Esophagus muscularis mucosa (tissue), 4 donors: ENCODE results near the gene CHMP6. TPM values are rescaled to one million over a fixed set of nuclear protein-coding genes. Genes with fewer than 3 reads are reported as not detected.

ENCODE experiments used
- DNase-seq: peaks from one replicate; pipeline ENCODE4 v3.0.0-alpha.2; 2017; ENCODE audit errors: extremely low spot score
- H3K27ac ChIP-seq, 4 donors: fragments of 200-600 bp; sonication (generic); replicated peaks in 1 of 4; 1 replicate in 3 of 4; 2 replicates in 1 of 4; pipeline ENCODE4 v1.5.1; 2016 to 2019; ENCODE audit warnings: mild to moderate bottlenecking in 1 of 4
- H3K27me3 ChIP-seq, 4 donors: fragments of 200-600 bp; sonication (generic); one replicate each; pipeline versions ENCODE4 v1.5.1 to v1.6.0; 2016 to 2019
- H3K36me3 ChIP-seq, 4 donors: fragments of 200-600 bp; sonication (generic); one replicate each; pipeline ENCODE4 v1.5.1; 2016 to 2019
- H3K4me1 ChIP-seq, 4 donors: fragments of 200-600 bp; sonication (generic); one replicate each; pipeline ENCODE4 v1.5.1; 2016 to 2019
- H3K4me3 ChIP-seq, 4 donors: fragments of 200-600 bp; sonication (generic); 1 replicate in 2 of 4; 2 replicates in 2 of 4; pipeline ENCODE4 v1.5.1; 2016 to 2019; ENCODE audit warnings: mild to moderate bottlenecking in 4 of 4, moderate library complexity in 1 of 4
- H3K9me3 ChIP-seq, 4 donors: fragments of 200-600 bp; sonication (generic); 1 replicate in 3 of 4; 2 replicates in 1 of 4; pipeline ENCODE4 v1.5.1; 2016 to 2019
- CTCF ChIP-seq, 3 experiments: fragments of 200-600 bp in 2 of 3; fragments of 450-650 bp in 1 of 3; sonication (generic) in 2 of 3; IDR thresholded peaks; one replicate each; pipeline ENCODE4 v1.5.1; 2017 to 2019; ENCODE audit warnings: antibody characterized with exemption in 3 of 3, mild to moderate bottlenecking in 2 of 3, moderate library complexity in 1 of 3
- EP300 ChIP-seq: sonication (generic); formaldehyde crosslinking; IDR thresholded peaks from one replicate; pipeline ENCODE4 v1.6.1; 2017; ENCODE audit warnings: antibody characterized with exemption
- POLR2A ChIP-seq: fragments of 450-650 bp; IDR thresholded peaks from one replicate; pipeline ENCODE4 v1.6.1; 2017; ENCODE audit warnings: antibody characterized with exemption, moderate library complexity, mild to moderate bottlenecking, low read depth
- POLR2AphosphoS5 ChIP-seq, 2 donors: sonication (generic); formaldehyde crosslinking; IDR thresholded peaks; one replicate each; pipeline ENCODE4 v1.6.1; 2017; ENCODE audit warnings: antibody characterized with exemption in 2 of 2
- WGBS: methylation state at CpG from one replicate; pipeline ENCODE4 v1.1.5; 2018; 5-methylcytosine and 5-hydroxymethylcytosine counted together
- intact Hi-C: fragments of 100-400 bp; cut with DNase I; formaldehyde crosslinking; loops from one replicate; pipeline ENCODE4 v1.15.1; 2023
- total RNA-seq, 4 donors: library from RNA; depleted of rRNA; stranded (reverse); fragments of >200 nt; gene quantifications; one replicate each; pipeline versions ENCODE4 v1.1.0 to v1.2.1, GENCODE V29; 2016

Gene CHMP6
- total RNA-seq, 4 donors from 2014 or later, result 17.6 to 29.2 (median 25.8) TPM

- H3K4me3 ChIP-seq, result peak overlapping the region in 2 of 4 donors; percentile 15 to 20
- 49% methylated on average over 7 of the region's 20 CpGs for WGBS
- peak overlapping the region; percentile 69 to 87 (median 78) for H3K27ac ChIP-seq
- peaks cover 26 to 41% (median 37%) of the 10 kb centered on the region in 4 donors for H3K4me1 ChIP-seq
- DNase-seq, result no peak
- H3K9me3 ChIP-seq, result no peaks in the 10 kb centered on the region
- TF ChIP-seq CTCF (IDR thresholded peaks at IDR 0.05), result no peak
- TF ChIP-seq EP300, result no peak
- no peak for TF ChIP-seq POLR2AphosphoS5 (IDR thresholded peaks at IDR 0.05)
- no peak for TF ChIP-seq POLR2A
- intact Hi-C loops, result no loop called here
- peaks cover 10 to 23% (median 14%) of the 10 kb centered on the region in 4 donors for H3K36me3 ChIP-seq
- peaks cover 0 to 14% (median 0%) of the 10 kb centered on the region in 4 donors for H3K27me3 ChIP-seq
Observed at GRCh38 chr17:80969030-80969673, 22.5 kb upstream of the CHMP6 start.

GRCh38 chr17:80969674-80970043 is 22.0 kb upstream of the CHMP6 start:
- H3K27ac ChIP-seq, result peak overlapping the region; percentile 69 to 87 (median 78)
- no peaks in the 10 kb centered on the region for H3K9me3 ChIP-seq
- no peak overlapping the region for H3K4me3 ChIP-seq
- no peak for TF ChIP-seq CTCF (IDR thresholded peaks at IDR 0.05)
- no peak for TF ChIP-seq POLR2A
- TF ChIP-seq EP300, result no peak
- no peak for TF ChIP-seq POLR2AphosphoS5 (IDR thresholded peaks at IDR 0.05)
- H3K27me3 ChIP-seq, result peaks cover 0 to 14% (median 0%) of the 10 kb centered on the region in 4 donors
- H3K4me1 ChIP-seq, result peaks cover 26 to 41% (median 37%) of the 10 kb centered on the region in 4 donors
- WGBS, result 82% methylated on average over 5 of the region's 10 CpGs
- H3K36me3 ChIP-seq, result peaks cover 5 to 18% (median 9%) of the 10 kb centered on the region in 4 donors
- DNase-seq, result no peak
- intact Hi-C loops, result no loop called here

GRCh38 chr17:80970044-80970761 is 21.4 kb upstream of the CHMP6 start:
- 36% methylated on average over 10 of the region's 20 CpGs for WGBS
- TF ChIP-seq POLR2AphosphoS5 (IDR thresholded peaks at IDR 0.05) (no peak), POLR2A (peak; percentile 4), EP300 (no peak), CTCF (IDR thresholded peaks at IDR 0.05) (peak; percentile 67 to 72 (median 67))
- Histone ChIP-seq H3K4me3 (no peak overlapping the region), H3K36me3 (peaks cover 0 to 13% (median 3%) of the 10 kb centered on the region in 4 donors), H3K9me3 (no peaks in the 10 kb centered on the region), H3K4me1 (peaks cover 26 to 41% (median 37%) of the 10 kb centered on the region in 4 donors), H3K27ac (peak overlapping the region; percentile 69 to 87 (median 78)), H3K27me3 (peaks cover 0 to 14% (median 0%) of the 10 kb centered on the region in 4 donors)
- DNase-seq, result no peak
- intact Hi-C loops, result no loop called here

- no peak for DNase-seq
- H3K4me1 ChIP-seq, result peaks cover 26 to 41% (median 37%) of the 10 kb centered on the region in 4 donors
- H3K4me3 ChIP-seq, result no peak overlapping the region
- peaks cover 0 to 5% (median 0%) of the 10 kb centered on the region in 4 donors for H3K36me3 ChIP-seq
- intact Hi-C loops, result no loop called here
- peaks cover 0 to 14% (median 0%) of the 10 kb centered on the region in 4 donors for H3K27me3 ChIP-seq
- 100% methylated on average over 1 of the region's 26 CpGs for WGBS
- no peaks in the 10 kb centered on the region for H3K9me3 ChIP-seq
- H3K27ac ChIP-seq, result peak overlapping the region in 1 of 4 donors; percentile 77
- TF ChIP-seq EP300, result no peak
- peak; percentile 2 for TF ChIP-seq POLR2A
Observed at GRCh38 chr17:80970762-80971703, 20.6 kb upstream of the CHMP6 start.
